IPS-11a (cell line): ENCODE data around the gene ACLY.
"Not testable (repeated sequence)": the region's sequence is repeated elsewhere in the genome, so short reads cannot be mapped to it uniquely, and the experiment has no call there.

Experiments
- H3K4me3 ChIP-seq: one replicate; pipeline ENCODE4 v1.5.1; 2013; ENCODE audit warnings: low read depth, low read length, control low read depth

The ACLY gene

DNA sequence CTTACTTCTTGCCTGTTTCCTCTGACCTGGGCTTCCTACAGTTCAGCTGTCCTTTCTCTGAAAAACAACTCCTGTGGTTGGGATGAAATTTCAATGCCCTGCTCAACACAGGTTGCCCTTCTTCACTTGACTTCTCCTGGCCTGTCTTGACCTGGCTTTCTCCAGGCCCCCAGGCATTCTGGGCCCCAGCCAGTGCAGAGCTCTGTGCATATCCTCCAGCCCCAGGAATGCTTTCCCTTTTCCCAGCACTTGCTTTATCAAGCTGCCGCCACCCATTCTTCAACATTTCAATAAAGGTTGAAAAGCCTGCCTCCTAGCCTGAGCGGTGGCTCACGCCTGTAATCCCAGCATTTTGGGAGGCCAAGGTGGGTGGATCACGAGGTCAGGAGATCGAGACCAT is 22.4 kb upstream of the ACLY start:
- H3K4me3 ChIP-seq, result no peak overlapping the region

DNA sequence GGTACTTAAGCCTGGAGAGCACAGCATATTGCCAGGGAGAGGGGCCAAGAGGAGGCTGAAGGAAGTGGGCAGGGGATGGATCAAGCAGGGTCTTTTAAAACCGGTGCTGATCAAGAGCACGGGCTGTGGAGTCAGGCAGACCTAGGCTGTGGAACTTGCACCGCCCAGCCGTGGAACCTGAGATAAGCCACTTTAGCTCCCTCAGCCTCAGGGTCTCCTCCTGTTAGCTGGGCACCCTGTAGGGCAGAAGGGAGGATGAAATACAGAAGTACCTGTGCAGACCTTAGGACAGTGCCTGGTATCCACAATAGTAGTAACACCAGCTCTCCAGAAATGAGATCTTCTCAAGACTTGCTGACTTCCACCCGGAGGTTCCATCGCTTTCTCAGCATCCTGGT is 20.9 kb upstream of the ACLY start:
- no peak overlapping the region for H3K4me3 ChIP-seq

DNA sequence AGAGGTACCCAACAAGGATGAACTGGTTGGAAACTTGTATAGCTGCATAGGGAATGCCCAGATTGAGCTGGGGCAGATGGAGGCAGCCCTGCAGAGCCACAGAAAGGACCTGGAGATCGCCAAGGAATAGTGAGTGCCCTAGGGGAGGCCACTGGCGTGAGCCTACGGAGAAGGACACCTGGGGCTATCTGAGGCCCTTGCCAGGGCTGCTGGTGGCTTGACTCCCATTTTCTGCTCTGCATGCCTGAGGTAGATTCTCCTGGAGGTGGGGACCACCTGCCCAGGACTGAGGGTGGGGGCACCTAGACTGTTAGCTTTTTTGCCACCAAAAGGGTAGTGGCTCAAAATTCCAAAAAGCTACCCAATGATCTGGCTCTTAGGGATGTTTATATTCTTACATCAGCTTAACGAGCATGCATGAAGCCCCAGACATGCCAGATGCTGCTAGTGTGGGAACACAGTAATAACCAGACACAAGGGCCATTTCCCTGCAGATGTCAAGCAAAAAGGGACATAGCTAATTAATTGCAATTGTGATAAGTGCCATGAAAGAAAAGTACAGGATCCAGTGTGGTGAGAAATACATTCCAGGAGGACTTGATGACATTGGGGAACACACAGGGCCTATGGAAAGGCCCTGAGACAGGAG is 20.4 kb upstream of the ACLY start:
- no peak overlapping the region for H3K4me3 ChIP-seq

DNA sequence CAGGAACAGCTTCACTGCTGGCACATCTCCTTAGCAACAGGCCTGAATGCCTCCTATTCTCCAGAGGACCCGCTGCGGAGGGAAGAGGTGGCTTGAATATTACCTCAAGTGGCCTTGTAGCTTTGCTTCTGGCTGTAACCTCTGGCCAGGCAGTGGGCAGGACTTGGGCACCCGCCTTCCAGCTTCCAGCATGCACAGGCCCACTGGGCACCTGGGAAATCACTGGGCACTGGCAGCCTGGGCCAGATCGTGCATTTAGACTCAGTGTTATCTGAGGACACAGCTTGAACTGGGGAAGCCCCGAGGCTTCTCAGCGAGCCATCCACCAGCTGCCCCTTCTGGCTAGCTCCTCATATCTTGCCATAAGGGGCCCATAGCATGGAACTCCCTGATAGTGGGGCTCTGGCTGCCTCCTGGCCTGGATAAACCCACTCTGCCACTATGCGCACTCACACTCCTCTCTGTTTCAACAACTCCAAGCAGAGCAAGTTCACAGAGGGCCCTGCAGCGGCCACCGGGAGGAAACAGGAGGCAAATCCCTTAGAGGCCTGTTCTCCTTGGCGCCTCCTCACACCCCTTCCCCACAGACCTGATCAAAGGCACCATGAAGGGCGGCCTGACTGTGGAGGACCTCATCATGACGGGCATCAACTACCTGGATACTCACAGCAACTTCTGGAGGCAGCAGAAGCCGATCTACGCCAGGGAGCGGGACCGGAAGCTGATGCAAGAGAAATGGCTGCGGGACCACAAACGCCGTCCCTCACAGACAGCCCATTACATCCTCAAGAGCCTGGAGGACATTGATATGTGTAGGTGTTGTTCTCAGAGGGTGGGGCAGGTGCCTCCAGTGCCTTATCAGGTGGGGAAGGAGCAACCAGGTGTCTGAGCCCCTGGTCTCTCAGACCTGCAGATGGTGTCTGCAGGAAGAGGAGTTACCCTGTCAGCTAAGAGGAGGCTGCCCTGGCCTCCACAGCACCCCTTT is 19.5 kb upstream of the ACLY start:
- H3K4me3 ChIP-seq, result no peak overlapping the region

DNA sequence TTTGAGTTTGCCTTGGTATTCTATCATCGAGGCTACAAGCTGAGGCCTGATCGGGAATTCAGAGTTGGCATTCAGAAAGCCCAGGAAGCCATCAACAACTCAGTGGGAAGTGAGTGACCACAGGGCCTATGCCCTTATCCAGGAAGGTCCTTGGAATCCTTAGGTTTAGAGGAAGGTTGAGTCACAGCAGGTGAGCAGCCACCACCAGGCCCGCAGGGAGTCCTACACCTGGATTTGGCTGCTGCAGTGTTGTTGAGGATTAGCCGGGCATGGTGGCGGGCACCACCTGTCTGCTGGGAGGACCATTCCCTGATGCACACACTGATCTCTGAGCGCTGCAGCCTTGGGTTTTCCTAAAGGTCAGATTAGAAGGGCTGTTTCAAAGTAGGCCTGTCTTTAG is 16.9 kb upstream of the ACLY start:
- no peak overlapping the region for H3K4me3 ChIP-seq

DNA sequence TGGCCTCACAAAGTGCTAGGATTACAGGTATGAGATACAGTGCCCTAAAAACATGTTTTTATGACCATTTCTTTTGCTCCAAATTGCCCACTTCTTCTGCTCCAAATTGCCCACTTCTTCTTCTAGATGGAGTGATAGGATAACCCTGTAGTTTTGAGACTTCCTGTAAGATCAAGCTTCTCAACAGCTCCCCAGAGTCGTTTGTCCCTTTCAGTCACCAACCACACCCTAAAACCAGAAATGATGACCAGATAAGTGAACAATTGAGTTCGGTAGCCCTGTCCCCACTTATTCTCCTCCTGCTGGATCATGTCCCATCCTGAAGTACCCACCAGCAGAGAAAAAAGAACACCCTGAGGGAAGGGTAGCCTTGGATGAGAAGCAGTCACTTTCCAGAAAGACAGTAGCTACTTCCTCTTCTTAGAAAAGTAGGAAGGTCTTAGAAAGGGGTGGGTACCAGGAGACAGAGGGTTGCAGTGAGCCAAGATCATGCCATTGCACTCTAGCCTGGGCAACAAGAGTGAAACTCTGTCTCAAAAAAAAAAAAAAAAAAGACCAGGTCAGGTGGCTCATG is 14.2 kb upstream of the ACLY start:
- H3K4me3 ChIP-seq, result no peak overlapping the region

DNA sequence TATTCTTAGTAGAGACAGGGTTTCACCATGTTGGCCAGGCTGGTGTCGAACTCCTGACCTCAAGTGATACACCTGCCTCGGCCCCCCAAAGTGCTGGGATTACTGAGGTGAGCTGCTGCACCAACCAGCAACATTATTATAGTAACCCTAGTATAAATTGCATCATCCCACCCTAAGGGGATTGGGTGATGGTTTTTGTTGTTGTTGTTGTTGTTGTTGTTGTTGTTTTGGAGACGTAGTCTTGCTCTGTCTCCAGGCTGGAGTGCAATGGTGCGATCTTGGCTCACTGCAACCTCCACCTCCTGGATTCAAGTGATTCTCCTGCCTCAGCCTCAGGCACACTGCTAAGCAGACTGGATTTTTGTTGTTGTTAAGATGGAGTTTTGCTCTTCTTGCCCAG is 13.0 kb upstream of the ACLY start:
- not testable (repeated sequence) for H3K4me3 ChIP-seq

DNA sequence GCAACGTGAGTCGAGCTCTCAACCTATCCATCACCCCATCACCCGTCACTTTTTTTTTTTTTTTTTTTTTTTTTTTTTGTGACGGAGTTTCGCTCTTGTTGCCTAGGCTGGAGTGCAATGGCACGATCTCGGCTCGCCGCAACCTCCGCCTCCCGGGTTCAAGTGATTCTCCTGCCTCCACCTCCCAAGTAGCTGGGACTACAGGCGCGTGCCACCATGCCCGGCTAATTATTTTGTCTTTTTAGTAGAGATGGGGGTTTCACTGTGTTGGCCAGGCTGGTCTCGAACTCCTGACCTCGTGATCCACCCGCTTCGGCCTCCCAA is 12.0 kb upstream of the ACLY start:
- peak overlapping the region; percentile 62 for H3K4me3 ChIP-seq

DNA sequence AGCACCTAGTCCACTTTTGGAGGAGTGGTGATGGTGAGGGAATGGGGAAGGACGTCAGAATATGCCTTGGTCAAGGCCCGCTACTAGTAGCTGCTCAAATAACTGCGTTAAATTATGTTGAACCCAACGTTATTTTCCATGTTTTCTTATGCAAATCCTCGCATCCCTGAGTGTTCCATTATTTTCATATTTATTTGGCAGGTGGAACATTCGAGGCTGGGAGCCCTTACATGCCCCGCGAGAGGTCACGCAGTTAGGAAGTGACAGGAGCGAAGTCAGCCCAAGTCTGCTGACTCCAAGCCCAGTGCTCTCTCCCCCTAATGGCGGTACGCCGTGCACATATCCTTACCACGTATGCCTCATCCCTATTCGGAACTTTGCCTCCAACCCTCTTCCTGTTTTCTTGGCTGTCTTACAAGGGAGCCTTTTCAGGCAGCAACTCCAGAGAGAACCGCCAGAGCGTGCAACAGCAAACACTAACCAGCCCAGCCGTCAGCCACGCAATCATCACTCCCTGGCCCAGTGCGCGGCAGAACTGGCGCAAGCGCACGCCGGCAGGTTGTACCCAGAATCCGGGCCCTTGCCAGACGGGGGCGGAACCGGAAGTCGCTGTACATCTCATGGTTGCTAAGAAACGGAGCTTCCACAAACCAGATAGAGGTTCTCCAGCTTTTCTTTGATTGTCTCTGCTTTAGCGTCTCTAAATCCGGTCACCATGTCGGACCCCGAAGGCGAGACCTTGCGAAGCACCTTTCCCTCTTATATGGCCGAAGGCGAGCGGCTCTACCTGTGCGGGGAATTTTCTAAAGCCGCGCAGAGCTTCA is 11.5 kb upstream of the ACLY start, which contains the start of gene ODAD4:
TSS of gene ODAD4 (plus strand) at position 609 of the 824 bp plus-strand sequence. CDS start at position 716, 107 bp downstream.
- H3K4me3 ChIP-seq, result peak within 1 kb of the TSS; percentile 62

DNA sequence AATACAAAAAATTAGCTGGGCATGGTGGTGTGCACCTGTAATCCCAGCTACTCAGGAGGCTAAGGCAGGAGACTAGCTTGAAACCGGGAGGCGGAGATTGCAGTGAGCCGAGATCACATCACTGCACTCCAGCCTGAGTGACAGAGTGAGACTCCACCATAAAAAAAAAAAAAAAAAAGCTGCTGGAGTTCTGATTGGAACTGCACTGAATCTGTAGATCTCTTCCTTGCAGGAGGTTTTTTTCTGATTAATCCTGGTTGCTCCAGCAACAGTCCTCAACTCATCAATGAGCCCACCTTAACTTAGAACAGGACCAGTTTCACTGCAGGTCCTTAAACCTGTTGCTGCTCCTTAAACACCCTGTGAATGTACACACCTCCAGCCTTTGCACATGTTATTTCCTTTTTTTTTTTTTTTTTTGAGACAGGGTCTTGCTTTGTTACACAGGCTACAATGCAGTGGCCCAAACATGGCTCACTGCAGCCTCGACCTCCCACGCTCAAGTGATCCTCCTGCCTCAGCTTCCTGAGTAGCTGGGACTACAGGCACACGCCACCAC is 10.0 kb upstream of the ACLY start:
- H3K4me3 ChIP-seq, result no peak overlapping the region

DNA sequence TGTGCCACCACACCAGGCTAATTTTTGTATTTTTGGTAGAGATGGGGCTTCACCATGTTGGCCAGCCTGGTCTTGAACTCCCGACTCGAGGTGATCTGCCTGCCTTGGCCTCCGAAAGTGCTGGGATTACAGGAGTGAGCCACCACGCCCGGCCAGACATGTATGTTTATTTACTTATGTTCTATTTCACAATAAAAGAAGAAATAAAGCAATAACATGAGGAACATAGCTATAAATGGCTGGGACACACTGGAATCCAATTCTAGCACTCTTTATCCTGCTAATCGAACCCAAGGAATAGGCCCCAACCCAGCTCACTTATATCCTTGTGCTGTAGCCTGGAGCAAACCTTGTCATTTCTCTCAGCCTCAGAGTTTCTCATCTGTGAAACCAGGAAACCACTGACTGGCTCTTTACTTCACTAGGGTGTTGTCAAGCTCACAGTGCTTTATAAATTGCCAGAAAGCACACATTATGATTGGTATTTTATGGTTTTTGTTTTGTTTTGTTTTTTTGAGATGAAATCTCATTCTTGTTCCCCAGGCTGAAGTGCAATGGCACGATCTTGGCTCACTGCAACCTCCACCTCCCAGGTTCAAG is 7.3 kb upstream of the ACLY start:
- no peak overlapping the region for H3K4me3 ChIP-seq

DNA sequence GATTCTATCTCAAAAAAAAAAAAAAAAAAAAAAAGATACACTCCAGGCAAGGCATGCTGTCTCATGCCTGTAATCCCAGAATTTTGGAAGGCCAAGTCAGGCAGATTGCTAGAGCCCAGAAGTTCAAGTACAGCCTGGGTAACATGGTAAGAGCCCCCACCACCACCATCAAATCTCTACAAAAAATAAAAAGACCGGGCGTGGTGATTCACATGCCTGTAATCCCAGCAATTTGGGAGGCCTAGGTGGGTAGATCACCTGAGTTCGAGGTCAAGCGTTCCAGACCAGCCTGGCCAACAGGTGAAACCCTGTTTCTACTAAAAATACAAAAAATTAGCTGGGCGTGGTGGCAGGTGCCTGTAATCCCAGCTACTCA is 1.8 kb upstream of the ACLY start:
- H3K4me3 ChIP-seq, result no peak overlapping the region

DNA sequence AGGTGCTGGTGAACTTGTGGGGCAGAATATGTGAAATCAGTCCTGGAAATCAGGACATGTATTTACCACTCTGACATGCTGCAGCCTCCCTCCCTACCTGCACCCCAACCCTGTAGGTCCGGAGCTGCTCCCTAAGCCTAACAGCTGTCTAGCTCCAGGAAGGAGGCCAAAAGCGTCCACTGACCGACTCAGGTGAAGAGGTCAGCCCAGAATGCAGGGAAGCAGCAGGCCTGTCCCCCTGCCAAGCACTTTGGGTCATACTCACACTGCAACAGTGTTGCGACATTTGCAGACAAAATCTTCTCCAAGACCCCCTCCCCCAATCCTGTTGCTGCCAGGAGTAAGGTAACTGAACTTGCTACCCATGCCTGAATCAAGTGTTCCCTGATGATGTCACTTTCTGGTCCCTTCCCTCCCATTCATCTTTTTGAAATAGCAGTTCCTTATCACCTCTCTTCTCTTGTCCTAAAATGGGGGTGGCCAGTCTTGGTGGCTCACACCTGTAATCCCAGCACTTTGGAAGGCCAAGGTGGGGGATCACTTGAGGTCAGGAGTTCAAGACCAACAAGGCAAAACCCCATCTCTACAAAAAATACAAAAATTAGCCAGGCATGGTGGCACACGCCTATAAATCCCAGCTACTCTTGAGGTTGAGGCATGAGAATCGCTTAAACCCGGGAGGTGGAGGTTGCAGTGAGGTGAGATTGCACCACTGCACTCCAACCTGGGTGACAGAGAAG is 1.3 kb upstream of the ACLY start:
- H3K4me3 ChIP-seq, result peak overlapping the region; percentile 42

DNA sequence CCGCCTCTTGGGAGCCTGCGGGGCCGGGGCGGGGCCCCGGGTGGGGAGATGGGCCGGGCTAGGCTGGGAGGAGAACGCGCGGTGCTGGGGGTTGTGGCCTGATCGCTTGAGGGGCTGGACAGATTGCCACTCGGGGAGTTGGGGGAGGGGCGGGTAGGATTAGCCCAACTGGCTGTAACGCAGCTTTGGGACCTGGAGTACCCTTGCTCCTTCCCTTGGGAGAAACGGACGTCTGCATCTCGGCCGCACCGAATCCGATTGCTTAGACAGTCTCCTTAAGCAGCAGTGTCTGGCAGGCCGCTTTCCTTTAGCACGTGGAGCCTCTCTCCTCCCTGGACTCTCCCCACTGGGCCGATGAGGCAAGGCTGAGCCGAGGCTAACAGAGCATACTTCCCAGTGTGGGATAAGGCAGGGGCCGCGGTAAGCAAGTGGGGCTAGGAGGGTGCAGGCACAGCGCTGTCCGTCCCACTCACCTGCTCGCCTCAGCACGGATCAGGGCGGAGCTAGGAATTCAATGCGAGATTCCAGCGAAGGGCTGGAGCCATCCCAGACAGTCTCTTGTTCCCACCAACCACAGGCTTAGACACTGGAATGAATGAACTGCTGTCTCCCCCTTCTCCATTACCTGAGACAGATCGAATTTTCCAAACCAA is 540 bp upstream of the ACLY start:
- H3K4me3 ChIP-seq, result peak overlapping the region; percentile 42

DNA sequence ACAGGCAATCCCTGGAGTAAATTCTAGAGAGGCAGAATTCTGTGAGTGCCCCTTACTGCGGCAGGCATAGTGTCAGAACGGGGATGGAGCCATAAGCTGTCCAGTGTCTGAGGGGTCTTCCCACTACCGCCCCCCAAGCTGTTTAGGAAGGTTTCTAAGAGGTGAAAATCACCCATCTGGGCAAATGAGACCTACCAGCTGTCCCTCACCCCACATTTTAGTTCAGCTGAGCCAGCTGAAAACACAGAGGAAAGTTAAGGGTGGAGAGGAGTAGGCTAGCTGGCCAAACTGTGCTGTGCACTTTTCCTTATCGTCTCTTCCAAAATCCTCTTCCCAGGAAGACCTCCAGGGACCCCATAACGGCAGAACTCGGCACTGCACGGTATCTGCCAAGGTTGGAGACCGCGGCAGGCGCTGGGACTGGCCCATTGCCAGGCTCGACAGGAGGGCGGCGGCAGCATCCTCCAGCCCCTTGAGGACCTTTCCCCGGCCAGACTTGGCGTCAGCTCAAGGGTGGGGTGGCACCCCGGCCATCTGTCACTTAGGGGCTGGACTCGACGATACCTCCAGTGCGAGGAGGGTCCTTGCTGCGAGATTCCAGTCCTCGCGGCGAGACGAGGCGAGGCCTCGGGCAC is 955 bp downstream of the ACLY start:
- H3K4me3 ChIP-seq, result peak overlapping the region; percentile 95

DNA sequence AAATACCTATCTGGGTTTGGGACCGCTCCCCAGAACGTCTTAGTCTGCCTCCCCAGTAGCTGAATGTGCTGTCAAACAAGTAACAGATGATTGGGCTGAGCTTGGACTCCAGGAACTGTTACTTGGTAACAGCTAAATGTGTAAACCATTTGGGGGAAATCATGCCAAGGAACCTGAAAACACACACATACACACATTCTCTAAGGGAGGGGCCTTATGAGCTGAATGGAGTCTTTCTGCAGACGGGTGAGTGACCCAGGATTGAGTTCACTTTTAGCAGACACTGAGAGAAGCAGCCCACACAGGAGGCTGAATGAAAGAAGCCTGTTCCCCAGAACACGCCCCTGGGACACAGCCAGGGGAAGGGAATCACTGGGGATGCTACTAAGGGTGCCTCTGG is 1.6 kb downstream of the ACLY start:
- no peak overlapping the region for H3K4me3 ChIP-seq

DNA sequence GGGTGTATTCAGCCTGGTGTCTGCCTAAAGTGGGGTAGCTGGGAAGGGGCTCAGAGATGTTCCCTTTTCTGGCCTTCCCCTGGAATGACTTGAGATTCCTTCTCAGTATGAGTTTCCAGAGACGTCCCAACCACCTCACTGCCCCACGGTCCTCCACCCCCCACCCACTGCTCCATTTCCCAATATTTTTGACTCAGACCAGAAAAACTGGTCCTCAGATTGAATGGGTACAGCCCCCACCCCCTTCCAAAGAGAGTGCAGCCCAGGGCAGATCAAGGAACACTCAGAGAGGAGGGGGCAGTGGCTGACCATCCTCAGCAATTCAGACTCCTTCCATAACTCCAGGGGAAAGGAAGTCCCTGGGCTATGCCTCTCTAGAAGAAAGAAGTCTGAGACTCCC is 3.2 kb downstream of the ACLY start:
- no peak overlapping the region for H3K4me3 ChIP-seq

DNA sequence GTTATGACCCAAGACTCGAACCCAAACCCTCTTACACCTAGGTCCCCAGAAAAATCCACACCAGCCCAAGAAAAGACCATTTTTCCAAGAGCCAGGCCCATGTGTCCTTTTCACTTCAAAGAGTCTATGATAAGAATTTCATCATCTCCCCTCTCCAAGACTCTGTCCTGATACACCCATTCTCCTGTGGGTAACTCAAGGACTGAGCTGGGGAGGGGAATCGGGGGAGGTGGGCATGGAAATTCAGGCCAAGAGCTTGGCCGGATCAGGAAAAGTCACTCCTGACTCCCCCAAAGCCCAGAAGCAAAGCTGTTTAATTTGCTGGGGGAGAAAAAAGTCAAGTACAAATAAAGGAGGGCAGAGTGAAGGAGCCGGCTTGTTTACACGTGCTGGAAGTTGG is 3.7 kb downstream of the ACLY start:
- H3K4me3 ChIP-seq, result no peak overlapping the region

DNA sequence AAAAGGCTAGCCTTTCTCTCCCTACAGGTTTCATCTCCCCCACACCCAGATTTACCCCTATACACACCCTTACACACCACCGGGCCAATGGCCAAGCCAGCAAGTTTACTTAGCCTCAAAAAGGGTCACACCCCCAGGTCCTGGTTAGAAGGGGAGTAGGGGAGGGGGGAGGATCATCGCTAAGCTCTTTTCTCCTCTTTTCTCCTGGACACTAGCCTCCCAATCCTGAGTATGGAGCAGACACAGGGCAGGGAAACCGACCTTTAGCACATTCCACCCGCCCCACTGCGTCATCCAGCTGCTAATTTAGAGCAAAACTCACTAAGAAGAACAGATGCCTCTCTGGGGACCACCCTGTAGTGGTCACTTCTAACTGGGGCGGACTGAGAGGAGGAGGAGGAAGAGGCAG is 4.4 kb downstream of the ACLY start:
- H3K4me3 ChIP-seq, result no peak overlapping the region
